SK-N-SH treated with all-trans-retinoic acid at 6 μM for 48 hours (cell line): ENCODE measurements around the gene SLC25A48.
A peak's percentile ranks its signal among the peaks of the same experiment; 100 is the strongest.

Source experiments
- ATAC-seq: fragments of 200-7000 bp; cut with Tn5 transposase; 3 replicates; pipeline ENCODE4 v1.9.1; 2020; ENCODE audit warnings: mild to moderate bottlenecking, moderate library complexity
- BACH2 ChIP-seq: fragments of 250-450 bp; sonication (Bioruptor Pico); IDR thresholded peaks from 2 replicates; pipeline ENCODE4 v1.9.0; 2021; ENCODE audit warnings: mild to moderate bottlenecking, borderline replicate concordance
- CREB5 ChIP-seq: fragments of 250-450 bp; sonication (Bioruptor Pico); IDR thresholded peaks from 2 replicates; pipeline ENCODE4 v1.5.1; 2020; ENCODE audit warnings: low read depth, mild to moderate bottlenecking, moderate library complexity
- CSDC2 ChIP-seq: fragments of 250-450 bp; sonication (Bioruptor Pico); IDR thresholded peaks from 2 replicates; pipeline ENCODE4 v1.5.0; 2020; ENCODE audit warnings: mild to moderate bottlenecking, moderate library complexity
- ESRRG ChIP-seq: fragments of 250-450 bp; sonication (Bioruptor Pico); IDR thresholded peaks from 2 replicates; pipeline ENCODE4 v1.6.1; 2021; ENCODE audit warnings: mild to moderate bottlenecking
- GLIS3 ChIP-seq: fragments of 250-450 bp; sonication (Bioruptor Pico); IDR thresholded peaks from 2 replicates; pipeline ENCODE4 v1.5.0; 2020; ENCODE audit warnings: mild to moderate bottlenecking, moderate library complexity
- ISL1 ChIP-seq: fragments of 250-450 bp; sonication (Bioruptor Pico); IDR thresholded peaks from 2 replicates; pipeline ENCODE4 v2.1.2; 2022; ENCODE audit warnings: mild to moderate bottlenecking, moderate library complexity
- OSR1 ChIP-seq: fragments of 250-450 bp; sonication (Bioruptor Pico); IDR thresholded peaks from 2 replicates; pipeline ENCODE4 v1.8.0; 2022; ENCODE audit warnings: moderate library complexity, mild to moderate bottlenecking, inconsistent platforms
- PATZ1 ChIP-seq: fragments of 250-450 bp; sonication (Bioruptor Pico); IDR thresholded peaks from 2 replicates; pipeline ENCODE4 v1.8.0; 2020; ENCODE audit warnings: mild to moderate bottlenecking, moderate library complexity, borderline replicate concordance
- PPARA ChIP-seq: fragments of 250-450 bp; sonication (Bioruptor Pico); IDR thresholded peaks from 2 replicates; pipeline ENCODE4 v1.5.0; 2020; ENCODE audit warnings: mild to moderate bottlenecking, borderline replicate concordance
- RARB ChIP-seq: fragments of 250-450 bp; sonication (Bioruptor Pico); IDR thresholded peaks from 2 replicates; pipeline ENCODE4 v1.8.0; 2021; ENCODE audit warnings: mild to moderate bottlenecking, moderate library complexity
- SNAI2 ChIP-seq: fragments of 250-450 bp; sonication (Bioruptor Pico); IDR thresholded peaks from 2 replicates; pipeline ENCODE4 v1.5.0; 2020; ENCODE audit warnings: mild to moderate bottlenecking, moderate library complexity
- TCF4 ChIP-seq: fragments of 250-450 bp; sonication (Bioruptor Pico); IDR thresholded peaks from 2 replicates; pipeline ENCODE4 v1.8.0; 2021; ENCODE audit warnings: mild to moderate bottlenecking, moderate library complexity, borderline replicate concordance
- TOX ChIP-seq: fragments of 250-450 bp; sonication (Bioruptor Pico); IDR thresholded peaks from 2 replicates; pipeline ENCODE4 v1.8.0; 2021; ENCODE audit warnings: mild to moderate bottlenecking, moderate library complexity, borderline replicate concordance
- ZC3H10 ChIP-seq: fragments of 250-450 bp; sonication (Bioruptor Pico); IDR thresholded peaks from 2 replicates; pipeline ENCODE4 v1.5.1; 2021; ENCODE audit warnings: mild to moderate bottlenecking, moderate library complexity
- ZFP3 ChIP-seq: fragments of 250-450 bp; sonication (Bioruptor Pico); IDR thresholded peaks from 2 replicates; pipeline ENCODE4 v1.5.0; 2020; ENCODE audit warnings: mild to moderate bottlenecking, moderate library complexity
- ZFP30 ChIP-seq: fragments of 450-650 bp; formaldehyde crosslinking; IDR thresholded peaks from 2 replicates; pipeline ENCODE4 v1.5.0; 2022; ENCODE audit warnings: mild to moderate bottlenecking, moderate library complexity
- ZNF565 ChIP-seq: fragments of 450-650 bp; formaldehyde crosslinking; conservative IDR thresholded peaks from 2 replicates; pipeline ENCODE4 v1.5.0; 2020; ENCODE audit warnings: low read depth, mild to moderate bottlenecking, moderate library complexity
- ZNF70 ChIP-seq: fragments of 450-650 bp; formaldehyde crosslinking; IDR thresholded peaks from 2 replicates; pipeline ENCODE4 v1.5.0; 2020; ENCODE audit warnings: mild to moderate bottlenecking, moderate library complexity
- ZNF8 ChIP-seq: fragments of 450-650 bp; formaldehyde crosslinking; IDR thresholded peaks from 2 replicates; pipeline ENCODE4 v1.5.0; 2020; ENCODE audit warnings: mild to moderate bottlenecking, moderate library complexity
- TF ChIP-seq, protein P1 (sequence below): fragments of 250-450 bp; sonication (Bioruptor Pico); IDR thresholded peaks from 2 replicates; pipeline ENCODE4 v1.5.1; 2021; ENCODE audit warnings: mild to moderate bottlenecking, moderate library complexity
- TF ChIP-seq, protein P2 (sequence below): fragments of 250-450 bp; sonication (Bioruptor Pico); IDR thresholded peaks from 2 replicates; pipeline ENCODE4 v1.8.0; 2021; ENCODE audit warnings: low read depth, mild to moderate bottlenecking, moderate library complexity, borderline replicate concordance

Gene SLC25A48

DNA sequence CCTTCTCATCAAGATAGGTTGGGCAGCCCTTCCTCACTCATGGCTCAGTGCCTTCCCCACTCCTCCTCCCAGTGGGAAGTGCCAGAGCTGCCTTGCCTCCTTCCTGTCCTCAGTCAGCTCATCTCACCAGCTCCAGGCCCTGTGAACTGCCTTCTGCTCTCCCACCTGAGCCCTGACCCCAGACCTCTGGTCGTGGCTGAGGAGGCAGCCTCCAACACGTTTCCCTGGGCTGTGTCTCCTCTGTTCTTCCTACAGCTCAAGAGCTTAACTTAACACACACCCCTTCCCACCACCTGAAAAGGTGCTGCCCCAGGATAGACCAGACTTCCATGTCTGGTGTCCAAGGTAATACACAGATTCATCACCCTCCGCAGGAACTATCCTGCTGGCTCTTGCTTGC is 40.0 kb downstream of the SLC25A48 start:
- no peak for ATAC-seq
- TF ChIP-seq, protein P1, sequence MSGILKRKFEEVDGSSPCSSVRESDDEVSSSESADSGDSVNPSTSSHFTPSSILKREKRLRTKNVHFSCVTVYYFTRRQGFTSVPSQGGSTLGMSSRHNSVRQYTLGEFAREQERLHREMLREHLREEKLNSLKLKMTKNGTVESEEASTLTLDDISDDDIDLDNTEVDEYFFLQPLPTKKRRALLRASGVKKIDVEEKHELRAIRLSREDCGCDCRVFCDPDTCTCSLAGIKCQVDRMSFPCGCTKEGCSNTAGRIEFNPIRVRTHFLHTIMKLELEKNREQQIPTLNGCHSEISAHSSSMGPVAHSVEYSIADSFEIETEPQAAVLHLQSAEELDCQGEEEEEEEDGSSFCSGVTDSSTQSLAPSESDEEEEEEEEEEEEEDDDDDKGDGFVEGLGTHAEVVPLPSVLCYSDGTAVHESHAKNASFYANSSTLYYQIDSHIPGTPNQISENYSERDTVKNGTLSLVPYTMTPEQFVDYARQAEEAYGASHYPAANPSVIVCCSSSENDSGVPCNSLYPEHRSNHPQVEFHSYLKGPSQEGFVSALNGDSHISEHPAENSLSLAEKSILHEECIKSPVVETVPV (CRISPR knock-in tag): no peak
- TF ChIP-seq ZC3H10 (no peak), RARB (CRISPR knock-in tag) (no peak), ZFP3 (no peak), ESRRG (CRISPR knock-in tag) (no peak), ZNF8 (CRISPR knock-in tag) (no peak), PATZ1 (CRISPR knock-in tag) (no peak), ZNF70 (no peak)

DNA sequence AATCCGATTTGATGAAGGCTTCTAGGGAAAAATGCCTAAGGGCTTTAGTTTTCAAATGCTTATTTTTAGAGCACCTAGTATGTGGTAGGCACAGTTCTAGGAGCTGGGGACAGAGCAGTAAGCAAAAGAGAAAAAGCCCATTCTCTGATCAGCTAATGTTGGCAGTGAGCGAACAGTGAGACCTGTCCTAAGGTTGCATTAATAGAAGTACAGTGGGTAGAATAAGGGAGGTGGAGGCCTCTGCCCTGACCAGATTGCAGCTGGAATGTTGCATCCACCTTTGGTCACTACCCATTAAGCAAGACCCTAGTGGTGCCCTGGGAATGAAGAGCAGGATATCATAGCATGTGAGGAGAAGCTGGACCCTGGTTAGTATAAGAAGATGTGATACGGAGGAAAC is 41.1 kb downstream of the SLC25A48 start:
- TF ChIP-seq ZNF70 (peak; percentile 93), TCF4 (CRISPR knock-in tag) (no peak)
- TF ChIP-seq, all 23 proteins: peak for 1
- ATAC-seq: no peak

- TF ChIP-seq CREB5 (CRISPR knock-in tag) (no peak), ZC3H10 (no peak), GLIS3 (no peak), PPARA (CRISPR knock-in tag) (no peak), SNAI2 (no peak), ZNF565 (CRISPR knock-in tag) (no peak), ZFP30 (CRISPR knock-in tag) (no peak), OSR1 (CRISPR knock-in tag) (no peak), TOX (CRISPR knock-in tag) (no peak), ISL1 (no peak), RARB (CRISPR knock-in tag) (no peak)
- TF ChIP-seq, protein P2, sequence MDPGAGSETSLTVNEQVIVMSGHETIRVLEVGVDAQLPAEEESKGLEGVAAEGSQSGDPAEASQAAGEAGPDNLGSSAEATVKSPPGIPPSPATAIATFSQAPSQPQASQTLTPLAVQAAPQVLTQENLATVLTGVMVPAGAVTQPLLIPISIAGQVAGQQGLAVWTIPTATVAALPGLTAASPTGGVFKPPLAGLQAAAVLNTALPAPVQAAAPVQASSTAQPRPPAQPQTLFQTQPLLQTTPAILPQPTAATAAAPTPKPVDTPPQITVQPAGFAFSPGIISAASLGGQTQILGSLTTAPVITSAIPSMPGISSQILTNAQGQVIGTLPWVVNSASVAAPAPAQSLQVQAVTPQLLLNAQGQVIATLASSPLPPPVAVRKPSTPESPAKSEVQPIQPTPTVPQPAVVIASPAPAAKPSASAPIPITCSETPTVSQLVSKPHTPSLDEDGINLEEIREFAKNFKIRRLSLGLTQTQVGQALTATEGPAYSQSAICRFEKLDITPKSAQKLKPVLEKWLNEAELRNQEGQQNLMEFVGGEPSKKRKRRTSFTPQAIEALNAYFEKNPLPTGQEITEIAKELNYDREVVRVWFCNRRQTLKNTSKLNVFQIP (CRISPR knock-in tag): no peak
- ATAC-seq: no peak
Measured at GRCh38 chr5:135876146-135876545, 41.7 kb downstream of the SLC25A48 start.

- ATAC-seq: no peak
Measured at GRCh38 chr5:135877570-135878155, 43.2 kb downstream of the SLC25A48 start.

More at GRCh38 chr5:135877570-135878155, 43.2 kb downstream of the SLC25A48 start:
- TF ChIP-seq RARB (CRISPR knock-in tag): no peak
- no peak for TF ChIP-seq BACH2
- TF ChIP-seq CSDC2 (CRISPR knock-in tag): no peak
- no peak for TF ChIP-seq CREB5 (CRISPR knock-in tag)
- TF ChIP-seq, protein P2 (CRISPR knock-in tag): no peak
- TF ChIP-seq TCF4 (CRISPR knock-in tag): no peak
- no peak for TF ChIP-seq OSR1 (CRISPR knock-in tag)
- no peak for TF ChIP-seq TOX (CRISPR knock-in tag)
- TF ChIP-seq ZFP3: no peak
- TF ChIP-seq ZNF565 (CRISPR knock-in tag): no peak
- TF ChIP-seq PATZ1 (CRISPR knock-in tag): no peak
